Duodenal mucosa (tissue), 2 donors: ENCODE results near the gene IRF8.

Experiments
- H3K27ac ChIP-seq: one replicate; pipeline ENCODE4 v1.7.0; 2013; ENCODE audit warnings: low read depth, low read length
- H3K27me3 ChIP-seq, 2 donors: one replicate each; pipeline ENCODE4 v1.7.0; 2013; ENCODE audit warnings: low read length in 2 of 2, control low read depth in 1 of 2; ENCODE audit not compliant: insufficient read depth in 2 of 2, control insufficient read depth in 1 of 2
- H3K36me3 ChIP-seq, 2 donors: one replicate each; pipeline ENCODE4 v1.7.0; 2013; ENCODE audit warnings: low read length in 2 of 2, control low read depth in 1 of 2; ENCODE audit not compliant: insufficient read depth in 2 of 2, control insufficient read depth in 1 of 2
- H3K4me1 ChIP-seq, 2 donors: one replicate each; pipeline ENCODE4 v1.7.0; 2013; ENCODE audit warnings: low read length in 2 of 2, control low read depth in 1 of 2; ENCODE audit not compliant: insufficient read depth in 2 of 2, control insufficient read depth in 1 of 2
- H3K4me3 ChIP-seq, 2 donors: one replicate each; pipeline ENCODE4 v1.7.0; 2013; ENCODE audit warnings: low read length in 2 of 2, low read depth in 1 of 2
- H3K9ac ChIP-seq, 2 donors: one replicate each; pipeline ENCODE4 v1.7.0; 2013; ENCODE audit warnings: low read length in 2 of 2, low read depth in 1 of 2
- H3K9me3 ChIP-seq, 2 donors: one replicate each; pipeline ENCODE4 v1.7.0; 2013; ENCODE audit warnings: low read length in 2 of 2, control low read depth in 1 of 2; ENCODE audit not compliant: control insufficient read depth in 1 of 2

IRF8 gene

DNA sequence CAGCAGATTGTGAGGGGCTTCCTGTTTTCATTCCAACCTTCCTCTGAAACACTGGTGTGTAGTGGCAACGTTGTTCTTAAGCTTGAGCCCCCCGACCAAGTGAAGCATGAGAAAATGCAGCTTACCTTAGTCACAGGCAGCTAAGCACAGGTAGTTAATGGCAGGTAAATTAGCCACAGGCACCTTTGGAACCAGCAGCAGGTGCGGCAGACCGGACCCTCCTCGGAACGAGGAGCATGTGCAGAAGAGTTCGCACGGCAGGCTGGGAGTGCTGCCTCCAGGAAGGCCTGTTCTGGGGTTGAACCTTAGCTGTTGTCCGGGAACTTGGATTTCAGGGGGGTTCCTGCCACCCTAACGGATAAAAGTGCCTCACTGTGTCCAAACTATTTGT, 7.2 kb upstream of the IRF8 start:
- H3K27me3 ChIP-seq = no peaks in the 10 kb centered on the region
- H3K27ac ChIP-seq = peak overlapping the region; percentile 75

DNA sequence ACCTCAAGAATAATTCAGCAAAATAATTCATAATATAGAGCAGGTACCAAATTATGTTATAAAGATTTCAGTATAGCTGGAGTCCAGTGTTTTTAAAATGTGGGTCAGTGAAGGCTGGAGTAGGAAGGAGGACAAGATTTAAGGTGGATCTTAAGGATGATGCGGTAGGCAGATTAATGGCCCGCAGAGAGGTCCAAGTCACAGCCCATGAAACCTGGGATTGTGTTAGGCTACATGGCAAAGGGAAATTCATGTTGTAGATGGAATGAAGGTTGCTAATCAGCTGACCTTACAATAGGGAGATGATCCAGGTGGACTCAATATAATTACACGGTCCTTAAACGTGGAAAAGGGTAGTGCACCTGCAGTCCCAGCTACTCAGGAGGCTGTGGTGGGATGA, 6.2 kb upstream of the IRF8 start:
- no peaks in the 10 kb centered on the region for H3K27me3 ChIP-seq
- peaks cover 18 to 30% of the 10 kb centered on the region in 2 donors for H3K4me1 ChIP-seq
- no peak overlapping the region for H3K9ac ChIP-seq
- H3K9me3 ChIP-seq = no peaks in the 10 kb centered on the region
- no peaks in the 10 kb centered on the region for H3K36me3 ChIP-seq
- no peak overlapping the region for H3K27ac ChIP-seq
- no peak overlapping the region for H3K4me3 ChIP-seq

More for the DNA sequence above, 7.2 kb upstream of the IRF8 start:
- Histone ChIP-seq H3K36me3 (no peaks in the 10 kb centered on the region), H3K4me3 (peak overlapping the region in 1 of 2 donors; percentile 44), H3K9ac (no peak overlapping the region), H3K4me1 (peaks cover 18 to 27% of the 10 kb centered on the region in 2 donors), H3K9me3 (no peaks in the 10 kb centered on the region)

- no peak overlapping the region for H3K4me3 ChIP-seq
- no peaks in the 10 kb centered on the region for H3K27me3 ChIP-seq
- H3K9ac ChIP-seq = no peak overlapping the region
Measured at GRCh38 chr16:85894266-85894665, 4.7 kb upstream of the IRF8 start.

GRCh38 chr16:85897382-85897781, 1.6 kb upstream of the IRF8 start:
- Histone ChIP-seq H3K9ac (no peak overlapping the region), H3K36me3 (no peaks in the 10 kb centered on the region), H3K4me3 (no peak overlapping the region), H3K9me3 (no peaks in the 10 kb centered on the region), H3K27ac (no peak overlapping the region), H3K27me3 (no peaks in the 10 kb centered on the region), H3K4me1 (peaks cover 27 to 34% of the 10 kb centered on the region in 2 donors)

More at GRCh38 chr16:85894266-85894665, 4.7 kb upstream of the IRF8 start:
- Histone ChIP-seq H3K4me1 (peaks cover 22 to 31% of the 10 kb centered on the region in 2 donors), H3K36me3 (no peaks in the 10 kb centered on the region), H3K9me3 (no peaks in the 10 kb centered on the region), H3K27ac (no peak overlapping the region)

DNA sequence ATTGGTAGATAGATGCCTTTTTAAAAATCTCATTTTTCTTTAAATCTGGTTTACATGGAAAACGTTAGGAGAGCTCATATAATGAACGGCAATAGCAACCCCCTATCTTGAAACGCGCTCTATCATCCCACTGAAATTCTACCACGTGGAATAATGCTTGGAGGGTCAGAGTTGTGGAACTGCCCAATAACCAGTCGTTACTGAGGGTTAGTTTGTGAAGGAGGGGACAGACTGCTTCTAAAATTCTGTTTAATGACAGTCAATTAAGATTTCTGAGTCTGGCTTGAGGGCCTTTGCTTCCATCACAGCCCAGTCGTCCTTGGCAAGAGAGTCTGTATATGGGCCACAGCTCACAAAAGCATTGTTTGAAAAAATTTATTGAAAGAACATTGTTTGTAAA, 482 bp downstream of the IRF8 start:
- peaks cover 42 to 46% of the 10 kb centered on the region in 2 donors for H3K4me1 ChIP-seq
- H3K9me3 ChIP-seq = no peaks in the 10 kb centered on the region
- peak overlapping the region; percentile 85 to 90 for H3K9ac ChIP-seq

GRCh38 chr16:85900027-85900792, 1.2 kb downstream of the IRF8 start:
- Histone ChIP-seq H3K9ac (peak overlapping the region; percentile 85 to 90), H3K27me3 (no peaks in the 10 kb centered on the region)

More for the DNA sequence above, 482 bp downstream of the IRF8 start:
- H3K36me3 ChIP-seq = peaks cover 12 to 15% of the 10 kb centered on the region in 2 donors
- peak overlapping the region; percentile 76 to 77 for H3K4me3 ChIP-seq
- no peaks in the 10 kb centered on the region for H3K27me3 ChIP-seq
- H3K27ac ChIP-seq = peak overlapping the region; percentile 76

DNA sequence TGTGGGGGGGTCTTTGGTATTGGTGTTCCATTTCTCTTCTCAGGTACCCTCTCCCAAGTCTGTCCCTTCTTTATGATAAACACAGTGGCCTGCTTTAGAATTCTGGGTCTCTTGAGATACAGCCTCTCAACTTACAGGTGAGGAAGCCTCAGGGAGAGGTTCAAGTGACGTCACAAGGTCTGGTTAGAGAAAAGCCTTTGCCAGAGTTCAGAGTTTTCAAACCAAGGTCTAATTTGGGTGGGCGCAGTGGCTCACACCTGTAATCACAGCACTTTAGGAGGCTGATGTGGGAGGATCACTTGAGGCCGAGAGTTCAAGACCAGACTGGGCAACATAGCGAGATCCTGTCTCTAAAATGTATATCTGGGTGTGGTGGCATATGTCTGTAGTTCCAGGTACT, 2.1 kb downstream of the IRF8 start:
- Histone ChIP-seq H3K4me1 (peaks cover 44 to 45% of the 10 kb centered on the region in 2 donors), H3K9ac (peak overlapping the region; percentile 85 to 90), H3K9me3 (no peaks in the 10 kb centered on the region), H3K27ac (no peak overlapping the region), H3K27me3 (no peaks in the 10 kb centered on the region), H3K36me3 (peaks cover 26 to 29% of the 10 kb centered on the region in 2 donors), H3K4me3 (peak overlapping the region; percentile 76 to 77)

More at GRCh38 chr16:85900027-85900792, 1.2 kb downstream of the IRF8 start:
- peaks cover 44 to 45% of the 10 kb centered on the region in 2 donors for H3K4me1 ChIP-seq
- no peaks in the 10 kb centered on the region for H3K9me3 ChIP-seq
- peaks cover 19 to 21% of the 10 kb centered on the region in 2 donors for H3K36me3 ChIP-seq
- peak overlapping the region; percentile 76 for H3K27ac ChIP-seq
- peak overlapping the region; percentile 76 to 77 for H3K4me3 ChIP-seq

GRCh38 chr16:85901773-85902365, 2.9 kb downstream of the IRF8 start:
- peaks cover 45 to 47% of the 10 kb centered on the region in 2 donors for H3K4me1 ChIP-seq
- no peaks in the 10 kb centered on the region for H3K9me3 ChIP-seq
- H3K4me3 ChIP-seq = peak overlapping the region; percentile 76 to 77
- H3K9ac ChIP-seq = peak overlapping the region; percentile 10 to 50
- peak overlapping the region; percentile 11 for H3K27ac ChIP-seq
- H3K27me3 ChIP-seq = no peaks in the 10 kb centered on the region
- peaks cover 34 to 36% of the 10 kb centered on the region in 2 donors for H3K36me3 ChIP-seq

DNA sequence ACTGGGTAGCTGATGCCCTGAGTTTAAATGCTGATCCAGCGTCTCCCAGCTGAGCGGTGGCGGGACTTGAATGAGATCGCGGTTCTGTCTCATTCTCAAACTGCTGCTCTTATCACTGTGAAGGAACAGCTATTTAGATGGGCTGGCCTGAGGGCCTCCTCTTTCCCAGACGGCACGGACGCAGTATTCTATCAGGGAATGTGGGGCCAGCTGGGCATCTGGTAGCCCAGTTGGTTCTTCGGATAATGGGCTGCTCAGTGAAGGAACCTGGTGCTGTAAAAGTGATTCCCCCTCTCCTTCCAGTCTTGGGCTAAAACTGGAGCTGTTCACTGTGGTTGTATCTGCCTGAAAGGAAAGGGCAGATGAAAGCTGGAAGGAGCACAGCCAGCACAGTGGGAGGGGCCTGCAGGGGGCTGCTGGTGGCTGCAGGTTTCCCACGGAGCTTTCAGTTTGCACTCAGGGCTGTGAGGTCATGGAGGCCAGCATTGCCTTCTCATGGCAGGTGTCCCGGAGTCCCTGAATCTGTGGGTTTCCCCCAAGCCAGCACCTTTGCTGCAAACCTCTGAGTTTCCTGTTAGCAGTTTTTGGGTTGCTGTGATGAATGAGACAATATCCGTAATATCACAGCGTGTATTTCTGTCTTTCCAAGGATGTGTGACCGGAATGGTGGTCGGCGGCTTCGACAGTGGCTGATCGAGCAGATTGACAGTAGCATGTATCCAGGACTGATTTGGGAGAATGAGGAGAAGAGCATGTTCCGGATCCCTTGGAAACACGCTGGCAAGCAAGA, 3.6 kb downstream of the IRF8 start:
- Histone ChIP-seq H3K9me3 (no peaks in the 10 kb centered on the region), H3K9ac (peak overlapping the region; percentile 10 to 50), H3K27ac (peak overlapping the region; percentile 11), H3K36me3 (peaks cover 36 to 39% of the 10 kb centered on the region in 2 donors), H3K4me3 (peak overlapping the region; percentile 76 to 77), H3K4me1 (peaks cover 42 to 47% of the 10 kb centered on the region in 2 donors), H3K27me3 (no peaks in the 10 kb centered on the region)
